IMR-90 (cell line): ENCODE results near the gene CLEC4D. TPM values are rescaled to one million over a fixed set of nuclear protein-coding genes. Genes with fewer than 3 reads are reported as not detected.

Experiments used
- ATAC-seq: fragments of 200-7000 bp; cut with Tn5 transposase; 2 replicates; pipeline ENCODE4 v1.9.1; 2020; ENCODE audit warnings: low read depth, mild to moderate bottlenecking, moderate library complexity
- BruUV-seq: library from RNA; stranded (reverse); fragments of 400-500 nt; replicated peaks from 2 replicates; lab custom pipeline; 2021; lab: Mats Ljungman, UMichigan
- CTCF ChIA-PET: fragments of 300-600 bp; formaldehyde crosslinking; extraction: SDS; loops from one replicate; lab custom pipeline; 2021; ENCODE audit warnings: antibody characterized with exemption; lab: Yijun Ruan, JAX
- POLR2A ChIA-PET: fragments of 300-600 bp; sonication (Branson Sonifier 250); formaldehyde crosslinking; loops from one replicate; lab custom pipeline; 2022; ENCODE audit warnings: antibody characterized with exemption; ENCODE audit not compliant: unreplicated experiment; lab: Charles Lee
- DNase-seq: peaks from one replicate; pipeline ENCODE4 v3.0.0; 2013
- H2AFZ ChIP-seq: replicated peaks from 2 replicates; pipeline ENCODE3; 2013; ENCODE audit warnings: low read length, mild to moderate bottlenecking; ENCODE audit not compliant: poor library complexity
- H2AK5ac ChIP-seq: 2 replicates; pipeline ENCODE4 v1.6.1; 2013; ENCODE audit warnings: low read depth, low read length, inconsistent platforms
- H2AK9ac ChIP-seq: replicated peaks from 2 replicates; pipeline ENCODE3; 2013; ENCODE audit warnings: mild to moderate bottlenecking, low read depth, low read length, moderate library complexity; ENCODE audit not compliant: poor library complexity
- H2BK120ac ChIP-seq: 2 replicates; pipeline ENCODE4 v1.6.1; 2013; ENCODE audit warnings: low read depth, low read length, inconsistent platforms
- H2BK15ac ChIP-seq: 3 replicates; pipeline ENCODE4 v1.6.1; 2013; ENCODE audit warnings: low read depth, low read length, inconsistent platforms
- H2BK20ac ChIP-seq: 2 replicates; pipeline ENCODE4 v1.6.1; 2013; ENCODE audit warnings: low read depth, mild to moderate bottlenecking, inconsistent platforms, low read length, moderate library complexity
- H2BK5ac ChIP-seq: 2 replicates; pipeline ENCODE4 v1.6.1; 2013; ENCODE audit warnings: mild to moderate bottlenecking, low read depth, low read length, inconsistent platforms; ENCODE audit not compliant: poor library complexity, severe bottlenecking
- H3K14ac ChIP-seq: replicated peaks from 2 replicates; pipeline ENCODE4 v1.6.1; 2013; ENCODE audit warnings: low read depth, low read length, inconsistent platforms
- H3K18ac ChIP-seq: 2 replicates; pipeline ENCODE4 v1.6.1; 2013; ENCODE audit warnings: low read depth, low read length, control low read depth
- H3K23ac ChIP-seq: 2 replicates; pipeline ENCODE4 v1.6.1; 2013; ENCODE audit warnings: low read depth, low read length, inconsistent platforms
- H3K27ac ChIP-seq: 2 replicates; pipeline ENCODE4 v1.5.1; 2013; ENCODE audit warnings: mild to moderate bottlenecking, control low read depth, low read length; ENCODE audit not compliant: insufficient read depth
- H3K27me3 ChIP-seq: 2 replicates; pipeline ENCODE4 v1.6.1; 2013; ENCODE audit warnings: low read length; ENCODE audit not compliant: control insufficient read depth, insufficient read depth
- H3K36me3 ChIP-seq: 2 replicates; pipeline ENCODE4 v1.6.1; 2013; ENCODE audit warnings: low read length, mixed read lengths; ENCODE audit not compliant: control insufficient read depth, insufficient read depth
- H3K4ac ChIP-seq: 2 replicates; pipeline ENCODE4 v1.6.1; 2013; ENCODE audit warnings: low read depth, low read length, inconsistent platforms
- H3K4me1 ChIP-seq: 2 replicates; pipeline ENCODE4 v1.6.1; 2013; ENCODE audit warnings: low read length, mixed read lengths; ENCODE audit not compliant: control insufficient read depth, insufficient read depth
- H3K4me2 ChIP-seq: 2 replicates; pipeline ENCODE4 v1.6.1; 2013; ENCODE audit warnings: low read depth, mild to moderate bottlenecking, control low read depth, low read length, moderate library complexity
- H3K4me3 ChIP-seq: 2 replicates; pipeline ENCODE4 v1.5.1; 2013; ENCODE audit warnings: low read depth, mild to moderate bottlenecking, control low read depth, low read length, moderate library complexity; ENCODE audit not compliant: insufficient read depth
- H3K56ac ChIP-seq: 2 replicates; pipeline ENCODE4 v1.6.1; 2013; ENCODE audit warnings: low read length, inconsistent platforms; ENCODE audit not compliant: insufficient read depth; ENCODE audit errors: extremely low read depth
- H3K79me1 ChIP-seq, 2 experiments: 2 replicates each; pipeline ENCODE4 v1.6.1; 2013; ENCODE audit warnings: low read length in 2 of 2, inconsistent platforms in 1 of 2, low read depth in 1 of 2
- H3K9ac ChIP-seq: 2 replicates; pipeline ENCODE4 v1.6.1; 2013; ENCODE audit warnings: low read depth, low read length, control low read depth
- H3K9me1 ChIP-seq: 2 replicates; pipeline ENCODE4 v1.6.1; 2013; ENCODE audit warnings: low read length, inconsistent platforms; ENCODE audit not compliant: insufficient read depth
- H3K9me3 ChIP-seq: 2 replicates; pipeline ENCODE4 v1.6.1; 2013; ENCODE audit warnings: low read length; ENCODE audit not compliant: control insufficient read depth, insufficient read depth
- H4K20me1 ChIP-seq: 2 replicates; pipeline ENCODE4 v1.6.1; 2013; ENCODE audit warnings: low read length, inconsistent platforms; ENCODE audit not compliant: insufficient read depth
- H4K5ac ChIP-seq: 2 replicates; pipeline ENCODE4 v1.6.1; 2013; ENCODE audit warnings: mild to moderate bottlenecking, low read depth, low read length, control low read depth
- H4K8ac ChIP-seq, 2 experiments: 2 replicates each; pipeline ENCODE4 v1.6.1; 2013; ENCODE audit warnings: low read depth in 2 of 2, low read length in 2 of 2, control low read depth in 1 of 2, inconsistent platforms in 1 of 2
- H4K91ac ChIP-seq: 2 replicates; pipeline ENCODE4 v1.6.1; 2013; ENCODE audit warnings: low read depth, low read length, inconsistent platforms; ENCODE audit not compliant: insufficient read depth
- BHLHE40 ChIP-seq: fragments of 150-350 bp; IDR thresholded peaks from 2 replicates; pipeline ENCODE4 v1.6.1; 2016; ENCODE audit warnings: mild to moderate bottlenecking, low read depth, low read length
- CEBPB ChIP-seq: IDR thresholded peaks from 2 replicates; pipeline ENCODE4 v1.6.1; 2012; ENCODE audit warnings: low read depth, low read length, improper control_type of control experiment
- CHD1 ChIP-seq: IDR thresholded peaks from 2 replicates; pipeline ENCODE4 v1.6.1; 2012; ENCODE audit warnings: low read depth, low read length, improper control_type of control experiment
- ELK1 ChIP-seq: fragments of 150-350 bp; IDR thresholded peaks from 2 replicates; pipeline ENCODE4 v1.6.1; 2016; ENCODE audit warnings: low read depth, mild to moderate bottlenecking, low read length, moderate library complexity, borderline replicate concordance
- FOS ChIP-seq: fragments of 150-350 bp; IDR thresholded peaks from 2 replicates; pipeline ENCODE4 v1.6.1; 2016; ENCODE audit warnings: low read depth, low read length
- MAFK ChIP-seq: IDR thresholded peaks from 2 replicates; pipeline ENCODE4 v1.6.1; 2012; ENCODE audit warnings: low read depth, low read length, improper control_type of control experiment
- MAZ ChIP-seq: IDR thresholded peaks from 2 replicates; pipeline ENCODE4 v1.6.1; 2012; ENCODE audit warnings: low read depth, mild to moderate bottlenecking, low read length, improper control_type of control experiment, moderate library complexity, borderline replicate concordance
- MXI1 ChIP-seq: IDR thresholded peaks from 2 replicates; pipeline ENCODE4 v1.6.1; 2012; ENCODE audit warnings: low read depth, mild to moderate bottlenecking, low read length, moderate library complexity, borderline replicate concordance
- NFE2L2 ChIP-seq: fragments of 150-350 bp; IDR thresholded peaks from 2 replicates; pipeline ENCODE4 v1.6.1; 2016; ENCODE audit warnings: low read depth, mild to moderate bottlenecking, low read length
- POLR2A ChIP-seq: IDR thresholded peaks from 2 replicates; pipeline ENCODE4 v1.6.1; 2012; ENCODE audit warnings: mild to moderate bottlenecking, low read depth, low read length
- RAD21 ChIP-seq: IDR thresholded peaks from 2 replicates; pipeline ENCODE4 v1.6.1; 2012; ENCODE audit warnings: low read length, improper control_type of control experiment
- RCOR1 ChIP-seq: IDR thresholded peaks from 2 replicates; pipeline ENCODE4 v1.6.1; 2012; ENCODE audit warnings: mild to moderate bottlenecking, low read length, improper control_type of control experiment; ENCODE audit not compliant: insufficient replicate concordance
- RFX5 ChIP-seq: IDR thresholded peaks from 2 replicates; pipeline ENCODE4 v1.8.0; 2012; ENCODE audit warnings: low read depth, mild to moderate bottlenecking, low read length, moderate library complexity
- SMC3 ChIP-seq: fragments of 150-350 bp; IDR thresholded peaks from 2 replicates; pipeline ENCODE4 v1.6.1; 2016; ENCODE audit warnings: low read depth, mild to moderate bottlenecking, antibody characterized with exemption, low read length, moderate library complexity
- WGBS, 2 experiments: methylation state at CpG; one replicate each; pipeline versions ENCODE4 v1.1.5 to v1.1.7; 2013; ENCODE audit warnings: missing lambda C conversion rate in 2 of 2; ENCODE audit not compliant: insufficient read length in 1 of 2; ENCODE audit errors: extremely low coverage in 2 of 2; 5-methylcytosine and 5-hydroxymethylcytosine counted together
- dilution Hi-C: fragments of 300-500 bp; cut with HindIII; formaldehyde crosslinking; loops from one replicate; pipeline ENCODE4 v1.14.3; 2018; ENCODE audit warnings: low sequenced_read_pairs; ENCODE audit not compliant: unreplicated experiment
- in situ Hi-C: fragments of 300-500 bp; cut with MboI; formaldehyde crosslinking; loops from 3 replicates; pipeline ENCODE4 v1.14.3; 2019; ENCODE audit warnings: low sequenced_read_pairs, inconsistent platforms, mixed read lengths
- intact Hi-C: fragments of 100-400 bp; cut with micrococcal nuclease; formaldehyde crosslinking; loops from 2 replicates; pipeline ENCODE4 v1.10.0; 2022
- polyA plus RNA-seq, 3 experiments: library from polyadenylated mRNA; depleted of rRNA; stranded (reverse); fragments of >200 nt; gene quantifications; 2 replicates each; pipeline ENCODE4 v1.2.3, GENCODE V29; 2012; ENCODE audit warnings: low replicate concordance in 1 of 3
- total RNA-seq: library from RNA; depleted of rRNA; stranded (reverse); fragments of >200 nt; gene quantifications from 2 replicates; pipeline ENCODE4 v1.2.3, GENCODE V29; 2012
- TF ChIP-seq, protein P1 (sequence below): conservative IDR thresholded peaks from 2 replicates; pipeline ENCODE4 v1.5.1; 2012; ENCODE audit warnings: mild to moderate bottlenecking, low read depth, low read length, improper control_type of control experiment
- TF ChIP-seq, protein P2 (sequence below): fragments of 150-350 bp; IDR thresholded peaks from 2 replicates; pipeline ENCODE4 v1.6.1; 2017; ENCODE audit warnings: mild to moderate bottlenecking, antibody characterized with exemption, low read length, low read depth

The CLEC4D gene
- total and polyA plus RNA-seq, 2 of the 4 experiments (the other 2 are of a cell fraction): not detected

- Histone ChIP-seq H3K9me1 (no peaks in the 10 kb centered on the region), H3K18ac (no peak overlapping the region), H4K20me1 (no peaks in the 10 kb centered on the region), H3K4ac (no peak overlapping the region), H3K9ac (no peak overlapping the region), H2AK9ac (no peak overlapping the region), H3K4me3 (no peak overlapping the region), H3K9me3 (no peaks in the 10 kb centered on the region), H3K27me3 (no peaks in the 10 kb centered on the region), H3K14ac (no peak overlapping the region), H3K27ac (no peak overlapping the region), H4K8ac (no peak overlapping the region), H3K36me3 (no peaks in the 10 kb centered on the region), H2BK15ac (no peak overlapping the region), H3K23ac (no peak overlapping the region), H2AK5ac (no peak overlapping the region), H4K5ac (no peak overlapping the region), H2BK20ac (no peak overlapping the region), H3K4me1 (no peaks in the 10 kb centered on the region), H3K4me2 (no peak overlapping the region), H3K56ac (no peak overlapping the region), H2BK5ac (no peak overlapping the region), H2BK120ac (no peak overlapping the region), H2AFZ (no peak overlapping the region), H3K79me1 (no peaks in the 10 kb centered on the region), H4K91ac (no peak overlapping the region)
- CTCF ChIA-PET: no interaction called here
- POLR2A ChIA-PET: no interaction called here
- no peak for DNase-seq
- intact Hi-C loops (no loop called here), in situ Hi-C loops (no loop called here), dilution Hi-C loops (no loop called here)
- no CpG with 5 or more reads among the region's 2 CpGs for WGBS, 2 experiments
- no TSS peak for BruUV-seq
- TF ChIP-seq RAD21: no peak
- no peak for TF ChIP-seq RFX5
- TF ChIP-seq NFE2L2: no peak
- no peak for TF ChIP-seq POLR2A
- TF ChIP-seq MXI1: no peak
- TF ChIP-seq, protein P1, sequence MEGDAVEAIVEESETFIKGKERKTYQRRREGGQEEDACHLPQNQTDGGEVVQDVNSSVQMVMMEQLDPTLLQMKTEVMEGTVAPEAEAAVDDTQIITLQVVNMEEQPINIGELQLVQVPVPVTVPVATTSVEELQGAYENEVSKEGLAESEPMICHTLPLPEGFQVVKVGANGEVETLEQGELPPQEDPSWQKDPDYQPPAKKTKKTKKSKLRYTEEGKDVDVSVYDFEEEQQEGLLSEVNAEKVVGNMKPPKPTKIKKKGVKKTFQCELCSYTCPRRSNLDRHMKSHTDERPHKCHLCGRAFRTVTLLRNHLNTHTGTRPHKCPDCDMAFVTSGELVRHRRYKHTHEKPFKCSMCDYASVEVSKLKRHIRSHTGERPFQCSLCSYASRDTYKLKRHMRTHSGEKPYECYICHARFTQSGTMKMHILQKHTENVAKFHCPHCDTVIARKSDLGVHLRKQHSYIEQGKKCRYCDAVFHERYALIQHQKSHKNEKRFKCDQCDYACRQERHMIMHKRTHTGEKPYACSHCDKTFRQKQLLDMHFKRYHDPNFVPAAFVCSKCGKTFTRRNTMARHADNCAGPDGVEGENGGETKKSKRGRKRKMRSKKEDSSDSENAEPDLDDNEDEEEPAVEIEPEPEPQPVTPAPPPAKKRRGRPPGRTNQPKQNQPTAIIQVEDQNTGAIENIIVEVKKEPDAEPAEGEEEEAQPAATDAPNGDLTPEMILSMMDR: no peak
- no peak for TF ChIP-seq BHLHE40
- TF ChIP-seq, protein P2, sequence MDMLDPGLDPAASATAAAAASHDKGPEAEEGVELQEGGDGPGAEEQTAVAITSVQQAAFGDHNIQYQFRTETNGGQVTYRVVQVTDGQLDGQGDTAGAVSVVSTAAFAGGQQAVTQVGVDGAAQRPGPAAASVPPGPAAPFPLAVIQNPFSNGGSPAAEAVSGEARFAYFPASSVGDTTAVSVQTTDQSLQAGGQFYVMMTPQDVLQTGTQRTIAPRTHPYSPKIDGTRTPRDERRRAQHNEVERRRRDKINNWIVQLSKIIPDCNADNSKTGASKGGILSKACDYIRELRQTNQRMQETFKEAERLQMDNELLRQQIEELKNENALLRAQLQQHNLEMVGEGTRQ: no peak
- TF ChIP-seq MAFK: no peak
- no peak for TF ChIP-seq CEBPB
- no peak for TF ChIP-seq RCOR1
- no peak for TF ChIP-seq CHD1
- TF ChIP-seq FOS: no peak
- no peak for TF ChIP-seq ELK1
- TF ChIP-seq SMC3: no peak
- TF ChIP-seq MAZ: no peak
- no peak for ATAC-seq
These were observed 47.9 kb upstream of the CLEC4D start for GRCh38 chr12:8465301-8465996.
